ENCODE data around the gene PIEZO1. TPM values are rescaled to one million over a fixed set of nuclear protein-coding genes. Genes with fewer than 3 reads are reported as not detected.

PIEZO1 gene
- total and polyA plus RNA-seq, 4 donors = 27.7 to 54.8 (median 39.9) TPM

GRCh38 chr16:88714420-88715302, 70.4 kb downstream of the PIEZO1 start:
- Histone ChIP-seq H3K27ac (ENCODE audit: low read depth, low read length) (no peak overlapping the region), H3K36me3 (ENCODE audit: control insufficient read depth, insufficient read depth, low read length) (peaks cover 89% of the 10 kb centered on the region), H3K4me1 (ENCODE audit: control insufficient read depth, insufficient read depth, low read length) (peaks cover 15% of the 10 kb centered on the region), H3K27me3 (ENCODE audit: control insufficient read depth, insufficient read depth, low read length) (no peaks in the 10 kb centered on the region), H3K9me3 (ENCODE audit: control insufficient read depth, insufficient read depth, low read length) (no peaks in the 10 kb centered on the region), H3K4me3 (ENCODE audit: low read depth, low read length) (no peak overlapping the region)
- WGBS (ENCODE audit: insufficient coverage) = 90% methylated on average over 37 of the region's 42 CpGs
- DNase-seq (ENCODE audit: low read depth in 4 of 6, low spot score in 6 of 6) = no peak

GRCh38 chr16:88713568-88714419, 71.2 kb downstream of the PIEZO1 start:
- 89% methylated on average over 25 of the region's 30 CpGs for WGBS (ENCODE audit: insufficient coverage)
- Histone ChIP-seq H3K27ac (ENCODE audit: low read depth, low read length) (no peak overlapping the region), H3K27me3 (ENCODE audit: control insufficient read depth, insufficient read depth, low read length) (no peaks in the 10 kb centered on the region), H3K36me3 (ENCODE audit: control insufficient read depth, insufficient read depth, low read length) (peaks cover 89% of the 10 kb centered on the region), H3K4me3 (ENCODE audit: low read depth, low read length) (no peak overlapping the region), H3K4me1 (ENCODE audit: control insufficient read depth, insufficient read depth, low read length) (peaks cover 7% of the 10 kb centered on the region), H3K9me3 (ENCODE audit: control insufficient read depth, insufficient read depth, low read length) (no peaks in the 10 kb centered on the region)
- DNase-seq (ENCODE audit: low read depth in 4 of 6, low spot score in 6 of 6) = no peak

GRCh38 chr16:88713054-88713453, 72.0 kb downstream of the PIEZO1 start:
- no peaks in the 10 kb centered on the region for H3K27me3 ChIP-seq (ENCODE audit: control insufficient read depth, insufficient read depth, low read length)
- H3K27ac ChIP-seq (ENCODE audit: low read depth, low read length) = no peak overlapping the region
- peaks cover 5% of the 10 kb centered on the region for H3K4me1 ChIP-seq (ENCODE audit: control insufficient read depth, insufficient read depth, low read length)
- WGBS (ENCODE audit: insufficient coverage) = 95% methylated on average over 7 of the region's 15 CpGs
- peaks cover 90% of the 10 kb centered on the region for H3K36me3 ChIP-seq (ENCODE audit: control insufficient read depth, insufficient read depth, low read length)
- no peak for DNase-seq (ENCODE audit: low read depth in 4 of 6, low spot score in 6 of 6)
- H3K9me3 ChIP-seq (ENCODE audit: control insufficient read depth, insufficient read depth, low read length) = no peaks in the 10 kb centered on the region
- H3K4me3 ChIP-seq (ENCODE audit: low read depth, low read length) = no peak overlapping the region

- DNase-seq (ENCODE audit: low read depth in 4 of 6, low spot score in 6 of 6) = no peak
- Histone ChIP-seq H3K4me3 (ENCODE audit: low read depth, low read length) (no peak overlapping the region), H3K36me3 (ENCODE audit: control insufficient read depth, insufficient read depth, low read length) (peaks cover 88% of the 10 kb centered on the region), H3K27ac (ENCODE audit: low read depth, low read length) (no peak overlapping the region), H3K4me1 (ENCODE audit: control insufficient read depth, insufficient read depth, low read length) (peaks cover 7% of the 10 kb centered on the region), H3K9me3 (ENCODE audit: control insufficient read depth, insufficient read depth, low read length) (no peaks in the 10 kb centered on the region), H3K27me3 (ENCODE audit: control insufficient read depth, insufficient read depth, low read length) (no peaks in the 10 kb centered on the region)
- WGBS (ENCODE audit: insufficient coverage) = 72% methylated on average over 21 of the region's 25 CpGs
Measured at GRCh38 chr16:88712362-88712979, 72.5 kb downstream of the PIEZO1 start.

GRCh38 chr16:88711750-88712340, 73.2 kb downstream of the PIEZO1 start:
- peaks cover 14% of the 10 kb centered on the region for H3K4me1 ChIP-seq (ENCODE audit: control insufficient read depth, insufficient read depth, low read length)
- H3K27me3 ChIP-seq (ENCODE audit: control insufficient read depth, insufficient read depth, low read length) = no peaks in the 10 kb centered on the region
- WGBS (ENCODE audit: insufficient coverage) = 69% methylated on average over 18 of the region's 18 CpGs
- H3K27ac ChIP-seq (ENCODE audit: low read depth, low read length) = no peak overlapping the region
- H3K9me3 ChIP-seq (ENCODE audit: control insufficient read depth, insufficient read depth, low read length) = no peaks in the 10 kb centered on the region
- H3K36me3 ChIP-seq (ENCODE audit: control insufficient read depth, insufficient read depth, low read length) = peaks cover 83% of the 10 kb centered on the region
- no peak overlapping the region for H3K4me3 ChIP-seq (ENCODE audit: low read depth, low read length)
- no peak for DNase-seq (ENCODE audit: low read depth in 4 of 6, low spot score in 6 of 6)

GRCh38 chr16:88710556-88710955, 74.5 kb downstream of the PIEZO1 start:
- H3K9me3 ChIP-seq (ENCODE audit: control insufficient read depth, insufficient read depth, low read length) = no peaks in the 10 kb centered on the region
- H3K4me3 ChIP-seq (ENCODE audit: low read depth, low read length) = no peak overlapping the region
- peaks cover 18% of the 10 kb centered on the region for H3K4me1 ChIP-seq (ENCODE audit: control insufficient read depth, insufficient read depth, low read length)
- peaks cover 70% of the 10 kb centered on the region for H3K36me3 ChIP-seq (ENCODE audit: control insufficient read depth, insufficient read depth, low read length)
- no peak for DNase-seq (ENCODE audit: low read depth in 4 of 6, low spot score in 6 of 6)
- WGBS (ENCODE audit: insufficient coverage) = 83% methylated on average over 15 of the region's 16 CpGs
- no peaks in the 10 kb centered on the region for H3K27me3 ChIP-seq (ENCODE audit: control insufficient read depth, insufficient read depth, low read length)
- H3K27ac ChIP-seq (ENCODE audit: low read depth, low read length) = no peak overlapping the region

GRCh38 chr16:88706965-88707826, 77.8 kb downstream of the PIEZO1 start:
- peaks cover 45% of the 10 kb centered on the region for H3K4me1 ChIP-seq (ENCODE audit: control insufficient read depth, insufficient read depth, low read length)
- H3K27me3 ChIP-seq (ENCODE audit: control insufficient read depth, insufficient read depth, low read length) = no peaks in the 10 kb centered on the region
- H3K4me3 ChIP-seq (ENCODE audit: low read depth, low read length) = peak overlapping the region; percentile 78
- H3K9me3 ChIP-seq (ENCODE audit: control insufficient read depth, insufficient read depth, low read length) = no peaks in the 10 kb centered on the region
- WGBS (ENCODE audit: insufficient coverage) = 39% methylated on average over 9 of the region's 17 CpGs
- no peak for DNase-seq (ENCODE audit: low read depth in 4 of 6, low spot score in 6 of 6)
- H3K36me3 ChIP-seq (ENCODE audit: control insufficient read depth, insufficient read depth, low read length) = peaks cover 58% of the 10 kb centered on the region
- no peak overlapping the region for H3K27ac ChIP-seq (ENCODE audit: low read depth, low read length)

- peak within 1 kb of the TSS; percentile 78 for H3K4me3 ChIP-seq (ENCODE audit: low read depth, low read length)
- peaks cover 59% of the 10 kb centered on the region for H3K36me3 ChIP-seq (ENCODE audit: control insufficient read depth, insufficient read depth, low read length)
- peak; percentile 63 to 97 (median 82) for DNase-seq (ENCODE audit: low read depth in 4 of 6, low spot score in 6 of 6)
- no peaks in the 10 kb centered on the region for H3K27me3 ChIP-seq (ENCODE audit: control insufficient read depth, insufficient read depth, low read length)
- peaks cover 53% of the 10 kb centered on the region for H3K4me1 ChIP-seq (ENCODE audit: control insufficient read depth, insufficient read depth, low read length)
- no peaks in the 10 kb centered on the region for H3K9me3 ChIP-seq (ENCODE audit: control insufficient read depth, insufficient read depth, low read length)
- under 1% methylated on average over 84 of the region's 86 CpGs for WGBS (ENCODE audit: insufficient coverage)
- H3K27ac ChIP-seq (ENCODE audit: low read depth, low read length) = peak within 1 kb of the TSS; percentile 33
Measured at GRCh38 chr16:88706229-88706964, 78.6 kb downstream of the PIEZO1 start, which contains the start of the genes CTU2 and RNF166. Gene CTU2 (plus strand): TSS chr16:88706503. CDS start chr16:88706531, 28 bp downstream. Gene RNF166 (minus strand): TSS chr16:88706408. CDS start chr16:88706325, 83 bp downstream.
